ENCODE measurements around the gene THSD4.

Gene THSD4

DNA sequence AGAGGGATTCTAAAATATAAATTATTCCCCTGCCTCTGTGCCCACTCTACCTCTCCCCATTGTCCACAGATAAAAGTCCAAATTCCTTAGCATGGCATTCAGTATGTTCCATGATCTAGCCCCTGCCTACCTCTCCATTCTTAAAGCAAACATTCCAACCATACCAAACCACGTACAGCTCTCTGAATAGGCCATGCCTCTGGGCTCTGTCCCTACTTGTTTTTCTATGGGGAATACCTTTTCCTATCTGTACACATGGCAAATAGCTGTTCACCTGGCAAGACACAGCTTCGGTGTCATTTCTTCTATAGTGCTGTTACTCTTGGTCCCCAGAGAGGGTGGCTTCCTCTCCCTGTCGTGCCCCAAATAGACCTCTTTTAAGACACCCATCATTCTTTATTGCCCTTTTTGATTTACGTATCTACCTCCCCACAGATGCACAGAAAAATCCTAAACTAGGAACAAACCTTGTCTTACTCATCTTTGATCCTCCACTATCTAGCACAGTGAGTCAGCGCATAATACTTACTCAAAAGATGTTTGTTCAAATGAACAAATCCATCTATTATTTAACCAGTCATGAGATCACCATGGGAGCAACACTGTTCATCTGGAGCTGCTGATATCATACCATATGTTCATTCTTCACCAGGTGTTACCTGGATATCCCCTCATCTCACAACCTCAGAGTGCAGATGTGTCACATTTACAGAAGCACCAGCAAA, 329.8 kb downstream of the THSD4 start:
- DNase-seq (ENCODE audit: extremely low read depth, low read depth), result no peak
- TF ChIP-seq, protein P1, sequence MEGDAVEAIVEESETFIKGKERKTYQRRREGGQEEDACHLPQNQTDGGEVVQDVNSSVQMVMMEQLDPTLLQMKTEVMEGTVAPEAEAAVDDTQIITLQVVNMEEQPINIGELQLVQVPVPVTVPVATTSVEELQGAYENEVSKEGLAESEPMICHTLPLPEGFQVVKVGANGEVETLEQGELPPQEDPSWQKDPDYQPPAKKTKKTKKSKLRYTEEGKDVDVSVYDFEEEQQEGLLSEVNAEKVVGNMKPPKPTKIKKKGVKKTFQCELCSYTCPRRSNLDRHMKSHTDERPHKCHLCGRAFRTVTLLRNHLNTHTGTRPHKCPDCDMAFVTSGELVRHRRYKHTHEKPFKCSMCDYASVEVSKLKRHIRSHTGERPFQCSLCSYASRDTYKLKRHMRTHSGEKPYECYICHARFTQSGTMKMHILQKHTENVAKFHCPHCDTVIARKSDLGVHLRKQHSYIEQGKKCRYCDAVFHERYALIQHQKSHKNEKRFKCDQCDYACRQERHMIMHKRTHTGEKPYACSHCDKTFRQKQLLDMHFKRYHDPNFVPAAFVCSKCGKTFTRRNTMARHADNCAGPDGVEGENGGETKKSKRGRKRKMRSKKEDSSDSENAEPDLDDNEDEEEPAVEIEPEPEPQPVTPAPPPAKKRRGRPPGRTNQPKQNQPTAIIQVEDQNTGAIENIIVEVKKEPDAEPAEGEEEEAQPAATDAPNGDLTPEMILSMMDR (IDR thresholded peaks at IDR 0.05; ENCODE audit: low read depth, low read length, missing control alignments), result no peak
- no peak overlapping the region for H3K4me3 ChIP-seq (replicated peaks; ENCODE audit: low read depth, low read length)

DNA sequence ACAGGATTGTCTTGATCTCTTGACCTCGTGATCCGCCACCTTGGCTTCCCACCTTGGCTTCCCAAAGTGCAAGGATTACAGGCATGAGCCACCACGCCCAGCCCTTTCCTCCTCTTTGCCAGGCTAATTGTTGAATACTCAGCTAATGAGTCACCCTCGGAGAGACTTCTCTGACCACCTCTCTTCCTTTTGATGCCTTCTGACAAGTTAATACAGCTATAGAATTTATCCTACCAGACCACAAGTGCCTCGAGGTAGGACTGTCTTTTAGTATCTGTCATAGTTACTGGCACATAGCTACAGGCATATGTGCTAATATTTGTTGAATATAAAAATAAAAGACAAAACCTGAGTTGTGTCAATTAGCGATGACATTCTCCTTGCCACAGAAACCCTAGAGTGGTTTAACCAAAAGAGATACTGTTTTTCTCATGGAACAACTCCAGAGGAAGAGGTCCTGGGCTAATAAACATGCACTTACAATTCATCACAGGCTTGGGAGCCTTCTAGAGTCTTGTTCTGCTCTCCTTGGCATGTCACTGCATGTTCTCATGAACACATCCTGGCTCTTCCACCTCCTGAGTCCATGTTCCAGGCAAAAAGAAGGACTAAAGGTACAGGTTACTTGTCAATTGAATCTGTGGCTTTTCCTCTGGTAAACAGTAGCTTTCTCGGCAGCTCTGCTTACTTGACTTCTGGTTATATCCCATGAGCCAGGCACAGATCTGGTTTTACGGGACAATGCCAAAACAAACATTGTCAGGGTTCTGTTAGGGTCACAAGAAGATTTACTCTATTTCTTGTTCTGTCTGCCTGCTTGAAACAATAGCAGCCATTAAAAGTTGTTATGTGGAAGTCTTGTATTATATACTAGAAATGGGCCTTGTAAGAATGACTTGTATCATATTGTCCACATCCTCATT, 332.3 kb downstream of the THSD4 start:
- TF ChIP-seq, protein P1 (IDR thresholded peaks at IDR 0.05; ENCODE audit: low read depth, low read length, missing control alignments), result no peak
- DNase-seq (ENCODE audit: extremely low read depth, low read depth), result no peak
- no peak overlapping the region for H3K4me3 ChIP-seq (replicated peaks; ENCODE audit: low read depth, low read length)

DNA sequence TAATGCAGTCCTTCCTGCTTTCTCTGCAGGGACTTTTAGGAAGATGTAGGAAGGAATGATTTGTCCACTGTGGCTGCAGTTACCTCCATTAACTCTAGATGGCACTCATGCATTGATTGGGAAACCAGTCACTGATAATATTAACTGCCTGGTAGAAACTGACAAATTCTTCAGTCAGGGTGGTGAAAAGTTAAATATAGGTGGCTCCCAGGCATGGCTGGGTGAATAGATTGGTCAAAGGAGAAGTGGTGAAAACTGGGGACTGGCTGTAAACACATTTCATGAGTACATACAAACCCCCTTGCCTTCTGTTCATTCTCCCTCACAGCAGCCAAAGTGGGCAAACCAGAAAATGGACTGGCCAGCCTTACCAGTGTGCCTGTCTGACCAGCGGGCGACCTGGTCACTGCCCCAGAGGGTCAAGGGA, 333.4 kb downstream of the THSD4 start:
- H3K4me3 ChIP-seq (replicated peaks; ENCODE audit: low read depth, low read length), result no peak overlapping the region
- peak; percentile 65 for DNase-seq (ENCODE audit: extremely low read depth, low read depth)

DNA sequence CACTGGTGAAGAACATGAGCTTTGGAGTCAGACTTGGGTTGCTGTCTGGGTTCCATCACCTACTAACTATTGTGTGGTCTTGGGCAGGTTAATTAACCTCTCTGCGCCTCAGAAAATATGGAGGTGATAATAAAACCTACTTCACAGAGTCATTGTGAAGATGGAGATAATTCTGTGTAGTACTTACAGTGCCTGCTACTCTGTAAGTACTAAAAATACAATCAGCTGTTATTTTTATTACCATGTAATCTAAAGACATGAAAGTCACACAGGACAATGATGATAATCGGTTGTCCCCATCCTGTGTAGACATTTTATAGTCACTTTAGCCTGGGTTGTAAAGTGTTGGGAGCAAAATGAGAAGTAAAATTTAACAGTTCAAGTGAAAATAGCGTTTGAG, 334.1 kb downstream of the THSD4 start:
- DNase-seq (ENCODE audit: extremely low read depth, low read depth), result no peak

More for the DNA sequence above, 333.4 kb downstream of the THSD4 start:
- TF ChIP-seq, protein P1 (IDR thresholded peaks at IDR 0.05; ENCODE audit: low read depth, low read length, missing control alignments), result peak; percentile 78

DNA sequence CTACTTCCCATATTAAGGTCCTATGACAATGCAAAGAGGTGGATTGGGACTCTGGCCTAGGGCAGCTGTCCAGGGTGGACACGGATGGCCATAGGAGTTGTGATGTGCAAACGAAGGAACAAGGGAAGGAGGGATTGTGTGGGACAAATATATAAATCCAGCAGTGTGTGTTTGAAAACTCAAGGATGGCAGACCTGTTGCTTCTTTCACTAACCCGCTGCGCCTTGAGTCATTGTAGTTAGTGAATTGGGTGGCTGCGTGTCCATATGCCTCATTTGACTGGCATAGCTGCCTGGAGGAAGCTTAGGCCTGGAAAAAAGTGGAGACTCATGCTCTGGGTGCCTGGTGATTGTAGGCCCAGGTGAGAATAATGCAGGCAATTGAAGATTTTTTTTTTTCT, 334.7 kb downstream of the THSD4 start:
- TF ChIP-seq, protein P1 (IDR thresholded peaks at IDR 0.05; ENCODE audit: low read depth, low read length, missing control alignments), result no peak
- DNase-seq (ENCODE audit: extremely low read depth, low read depth), result no peak
- no peak overlapping the region for H3K4me3 ChIP-seq (replicated peaks; ENCODE audit: low read depth, low read length)

More for the DNA sequence above, 334.1 kb downstream of the THSD4 start:
- no peak overlapping the region for H3K4me3 ChIP-seq (replicated peaks; ENCODE audit: low read depth, low read length)
- TF ChIP-seq, protein P1 (IDR thresholded peaks at IDR 0.05; ENCODE audit: low read depth, low read length, missing control alignments), result no peak

DNA sequence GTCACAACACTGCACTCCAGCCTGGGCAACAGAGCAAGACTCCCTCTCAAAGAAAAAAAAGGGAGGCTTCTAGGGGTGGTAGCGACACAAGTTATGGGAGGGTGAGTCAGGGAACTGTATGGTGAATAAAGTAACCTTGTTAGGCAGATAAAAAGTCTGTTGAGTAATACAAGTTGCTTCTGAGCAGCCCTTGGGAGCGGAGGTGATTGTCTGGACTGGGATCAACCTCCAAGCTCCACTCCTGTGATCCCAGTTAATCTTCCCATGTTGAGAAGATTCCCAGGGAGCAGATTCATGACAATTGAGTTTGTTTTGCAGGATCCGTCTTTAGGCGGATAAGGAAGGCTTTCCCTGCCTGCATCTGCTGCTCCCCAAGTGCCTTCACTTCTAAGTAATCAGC, 335.9 kb downstream of the THSD4 start:
- H3K4me3 ChIP-seq (replicated peaks; ENCODE audit: low read depth, low read length), result no peak overlapping the region
- TF ChIP-seq, protein P1 (IDR thresholded peaks at IDR 0.05; ENCODE audit: low read depth, low read length, missing control alignments), result no peak
- no peak for DNase-seq (ENCODE audit: extremely low read depth, low read depth)
